Sciatic nerve (tissue), 2 donors: ENCODE data around the gene FOCAD. TPM values are rescaled to one million over a fixed set of nuclear protein-coding genes. Genes with fewer than 3 reads are reported as not detected.
"Not testable (repeated sequence)": the region's sequence is repeated elsewhere in the genome, so short reads cannot be mapped to it uniquely, and the experiment has no call there.

ENCODE experiments used
- ATAC-seq: fragments of 200-7000 bp; cut with Tn5 transposase; one replicate; pipeline ENCODE4 v1.9.1; 2020; ENCODE audit warnings: mild to moderate bottlenecking, moderate library complexity
- DNase-seq: peaks from one replicate; pipeline ENCODE4 v3.0.0-alpha.2; 2020; ENCODE audit warnings: low spot score
- intact Hi-C: fragments of 100-400 bp; cut with DNase I; formaldehyde crosslinking; loops from one replicate; pipeline ENCODE4 v1.14.2; 2022
- total RNA-seq: library from RNA; stranded (reverse); fragmentation: NEBNext Ultra II Directional; extraction: Animal tissue kit (Norgen Biotek cat#: 25700); gene quantifications from one replicate; pipeline ENCODE4 v1.2.1, GENCODE V29; 2021
- donor health status: DM: no; HTN: no; CAD: no.
- donor health status: DM: no; HTN: no; CAD: no.

Gene FOCAD
- total RNA-seq, 1 donor from 2014 or later, result 22.5 TPM

DNA sequence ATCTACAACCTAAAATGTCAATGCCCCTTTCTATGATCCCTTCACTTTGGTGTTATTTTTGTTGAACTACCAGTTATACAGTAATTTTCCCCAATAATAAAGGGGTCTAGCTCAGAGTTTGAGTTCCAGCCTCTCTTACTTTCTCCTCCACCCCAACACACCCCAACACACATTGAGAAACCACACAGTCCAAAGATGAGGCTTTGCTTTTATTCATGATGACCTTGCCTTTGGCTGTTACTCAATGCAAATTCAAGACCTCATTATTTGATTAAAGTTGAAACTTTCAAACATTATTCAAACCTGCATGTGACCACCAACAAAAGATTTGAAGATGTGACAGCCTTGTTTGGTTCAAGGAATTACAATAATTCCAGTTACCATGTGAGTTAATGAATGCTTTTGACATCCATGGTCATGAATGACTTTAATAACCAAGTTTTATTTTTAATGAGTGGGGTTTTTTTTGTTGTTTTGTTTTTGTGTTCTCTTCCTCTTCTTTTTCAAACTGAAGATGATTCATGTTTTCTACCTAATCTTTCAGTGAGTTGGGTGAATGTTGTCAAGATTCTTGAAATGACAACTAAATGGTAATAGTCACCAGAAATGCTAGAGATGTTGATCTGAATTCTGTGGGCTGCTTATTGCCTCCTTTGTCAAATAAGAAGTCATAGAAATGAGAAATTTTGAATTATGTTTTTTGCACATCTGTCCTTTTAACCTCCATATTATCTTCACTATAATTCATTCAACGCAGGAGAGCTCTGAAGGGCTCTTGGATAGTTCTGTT is 241.4 kb downstream of the FOCAD start:
- ATAC-seq (no peak), DNase-seq (no peak)
- intact Hi-C loops, result no loop called here

DNA sequence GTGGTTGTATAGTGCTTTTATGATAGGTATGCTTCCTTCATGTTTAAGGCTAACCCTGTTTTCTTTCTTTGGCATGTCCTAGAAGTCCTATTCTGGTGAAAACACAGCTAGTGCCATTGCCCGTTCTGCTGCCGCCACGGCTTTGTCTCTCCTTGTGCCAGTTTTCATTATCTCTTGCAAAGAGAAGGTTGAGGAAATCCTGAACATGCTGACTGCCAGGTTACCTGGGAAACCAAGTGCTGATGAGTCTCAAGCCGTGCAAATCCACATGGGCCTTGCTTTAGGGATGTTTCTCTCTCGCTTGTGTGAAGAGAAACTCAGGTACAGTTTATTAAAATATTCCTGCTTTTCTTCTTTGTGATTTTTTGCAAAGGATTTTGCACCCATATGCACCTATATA is 245.2 kb downstream of the FOCAD start:
- ATAC-seq (no peak), DNase-seq (no peak)
- intact Hi-C loops, result no loop called here

DNA sequence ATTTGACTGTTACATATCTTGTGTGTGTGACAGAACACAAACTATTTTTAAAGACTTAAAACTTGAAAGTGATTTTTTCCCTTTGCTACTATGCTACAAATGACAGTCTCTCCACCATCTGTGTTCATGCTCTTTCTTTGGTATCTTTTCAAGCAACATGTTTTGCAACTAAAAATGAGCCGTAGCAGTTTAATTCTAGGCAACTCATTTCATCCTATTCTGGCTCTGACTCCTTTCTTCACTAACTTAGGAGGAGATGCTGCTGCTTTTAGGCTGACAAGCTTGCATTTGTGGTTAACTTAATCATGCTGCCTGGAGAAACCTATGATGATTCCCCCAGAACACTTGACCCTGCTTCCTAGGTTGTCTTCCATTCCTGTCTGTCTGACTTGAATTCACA is 246.8 kb downstream of the FOCAD start:
- DNase-seq, result no peak
- intact Hi-C loops, result no loop called here
- no peak for ATAC-seq

DNA sequence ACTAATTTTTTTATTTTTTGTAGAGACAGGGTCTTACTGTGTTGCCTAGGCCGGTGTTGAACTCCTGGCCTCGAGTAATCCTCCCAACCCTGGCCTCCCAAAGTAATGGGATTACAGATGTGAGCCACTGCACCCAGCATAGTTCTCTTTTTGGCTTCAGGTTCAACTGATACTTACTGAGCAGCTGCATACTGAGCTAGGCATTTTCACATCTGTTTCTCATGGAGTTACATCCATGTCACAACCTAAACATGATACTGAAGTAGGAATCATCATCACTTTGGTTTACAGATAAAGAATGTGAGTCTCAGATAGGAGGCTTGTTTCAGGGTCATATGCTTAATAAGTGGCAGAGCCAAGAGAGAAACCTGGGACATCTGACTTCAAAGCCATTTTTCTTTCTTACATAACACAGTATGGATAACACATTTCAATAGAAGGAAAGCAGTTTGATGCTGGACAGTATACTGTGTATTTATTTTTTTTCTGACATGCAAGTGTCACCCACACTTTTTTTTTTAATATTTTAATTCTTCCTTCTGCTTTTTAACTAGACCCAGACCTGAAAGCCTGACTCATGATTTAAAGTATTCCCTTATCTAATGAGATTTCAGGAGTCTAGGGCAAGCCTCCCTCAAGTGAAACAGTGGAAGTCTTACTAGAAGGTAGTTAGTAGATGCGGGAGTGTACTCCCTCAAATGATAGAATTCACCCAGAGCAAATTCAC is 256.6 kb downstream of the FOCAD start:
- intact Hi-C loops, result loop anchor here (10.0 kb wide), 1 partner anchor 586 kb away; no protein-coding TSS in a partner anchor
- DNase-seq (no peak), ATAC-seq (peak; percentile 51)

DNA sequence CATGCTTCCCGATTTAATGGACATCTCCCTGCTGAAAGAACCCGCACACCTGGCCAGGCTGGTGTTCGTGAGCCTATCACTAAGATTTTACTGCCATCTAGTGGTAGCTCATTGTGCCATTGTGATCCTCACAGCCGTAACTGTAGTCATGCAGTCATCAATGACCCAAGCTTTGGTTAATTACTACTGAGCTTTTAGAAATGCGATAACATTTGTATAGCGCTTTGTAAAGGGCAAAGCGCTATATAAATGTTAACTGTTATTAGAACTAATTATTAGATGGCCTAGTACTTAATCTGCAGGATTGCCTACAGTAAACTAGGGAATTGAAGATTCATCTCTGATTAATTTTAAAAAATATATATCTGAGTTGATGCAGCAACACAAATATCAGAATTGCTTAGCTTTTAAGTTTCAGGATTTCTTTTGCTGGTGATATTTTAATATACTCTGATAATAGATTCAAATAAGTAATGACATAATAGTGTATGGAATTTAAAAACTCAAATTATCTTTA is 257.2 kb downstream of the FOCAD start:
- ATAC-seq (peak; percentile 93), DNase-seq (peak; percentile 61)
- intact Hi-C loops, result loop anchor here (10.0 kb wide), 1 partner anchor 586 kb away; no protein-coding TSS in a partner anchor

DNA sequence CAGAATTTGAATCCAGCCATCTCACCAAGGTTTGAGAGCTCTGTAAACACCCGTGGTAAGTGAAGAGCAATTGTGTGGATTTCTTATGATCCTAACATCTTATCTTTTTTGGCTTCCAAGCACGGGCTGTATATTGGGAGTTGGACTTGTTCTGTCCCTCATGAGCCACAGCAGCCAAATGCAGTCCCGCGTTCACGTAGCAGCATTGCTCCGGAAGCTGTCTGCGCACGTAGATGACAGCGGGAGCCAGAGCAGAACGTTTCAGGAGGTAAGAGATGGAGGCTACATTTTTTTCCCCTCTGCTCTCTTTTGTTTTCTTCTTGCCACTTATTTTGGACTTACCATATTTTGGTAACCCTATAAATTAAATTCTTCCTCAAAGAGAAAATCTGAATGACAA is 260.4 kb downstream of the FOCAD start:
- ATAC-seq, result no peak
- no peak for DNase-seq
- intact Hi-C loops, result loop anchor here (10.0 kb wide), 1 partner anchor 590 kb away; no protein-coding TSS in a partner anchor

DNA sequence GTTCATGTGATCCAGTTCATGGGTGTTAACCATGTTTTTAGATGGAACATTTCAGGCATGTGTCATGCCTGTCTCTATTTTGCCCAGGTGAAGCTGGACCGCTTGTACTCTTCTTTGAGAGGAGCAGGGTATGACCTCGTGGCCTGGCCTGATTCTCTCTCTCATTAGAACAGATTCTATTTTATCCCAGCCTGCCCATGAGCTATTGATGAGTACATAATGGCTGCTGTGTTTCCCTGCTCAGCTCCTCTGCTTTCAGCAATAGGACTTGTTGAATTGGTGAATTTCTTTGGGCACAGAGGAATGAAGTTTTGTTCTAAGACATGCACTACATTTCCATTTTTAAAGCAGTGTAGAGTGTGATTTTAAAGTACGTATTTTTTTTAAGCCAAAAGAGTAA is 261.2 kb downstream of the FOCAD start:
- intact Hi-C loops, result loop anchor here (10.0 kb wide), 1 partner anchor 590 kb away; no protein-coding TSS in a partner anchor
- DNase-seq (no peak), ATAC-seq (no peak)

DNA sequence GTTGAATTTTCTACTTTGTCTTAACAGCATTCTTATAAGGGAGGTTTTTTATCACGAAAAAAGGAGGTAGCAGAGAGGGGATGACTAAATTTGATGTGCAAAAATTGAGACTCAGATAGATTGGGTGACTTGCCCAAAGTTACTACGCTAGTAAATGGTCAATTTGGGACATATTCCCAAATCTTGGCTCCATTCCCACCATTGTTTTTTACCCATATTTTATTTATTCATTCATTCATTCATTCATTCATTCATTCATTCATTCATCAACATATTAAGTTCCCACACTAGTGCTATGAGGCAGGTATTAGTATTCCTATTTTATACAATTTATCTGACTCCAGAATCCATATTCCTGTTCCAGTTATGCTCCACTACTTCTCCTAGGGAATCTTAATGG is 261.8 kb downstream of the FOCAD start:
- intact Hi-C loops, result loop anchor here (10.0 kb wide), 1 partner anchor 591 kb away; no protein-coding TSS in a partner anchor
- ATAC-seq, result no peak
- no peak for DNase-seq

DNA sequence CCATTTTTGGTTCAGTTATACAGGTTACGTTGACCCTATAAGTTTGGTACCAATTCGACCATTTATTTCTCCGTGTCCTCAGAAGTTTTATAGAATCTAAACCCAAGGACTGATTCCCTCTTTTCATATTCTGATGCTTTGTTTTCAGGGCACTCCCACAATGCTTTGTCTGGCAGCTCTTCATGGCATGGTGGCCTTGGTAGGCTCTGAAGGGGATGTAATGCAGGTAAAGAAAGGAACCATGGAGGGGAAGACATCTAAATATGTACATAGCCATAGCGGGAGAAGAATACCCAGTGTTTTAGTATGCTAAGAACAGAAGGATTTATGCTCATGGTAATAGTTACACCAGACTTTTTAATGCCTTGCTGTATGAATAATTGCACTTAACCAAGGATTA is 264.6 kb downstream of the FOCAD start:
- ATAC-seq (no peak), DNase-seq (no peak)
- intact Hi-C loops, result loop anchor here (10.0 kb wide), 1 partner anchor 594 kb away; no protein-coding TSS in a partner anchor

DNA sequence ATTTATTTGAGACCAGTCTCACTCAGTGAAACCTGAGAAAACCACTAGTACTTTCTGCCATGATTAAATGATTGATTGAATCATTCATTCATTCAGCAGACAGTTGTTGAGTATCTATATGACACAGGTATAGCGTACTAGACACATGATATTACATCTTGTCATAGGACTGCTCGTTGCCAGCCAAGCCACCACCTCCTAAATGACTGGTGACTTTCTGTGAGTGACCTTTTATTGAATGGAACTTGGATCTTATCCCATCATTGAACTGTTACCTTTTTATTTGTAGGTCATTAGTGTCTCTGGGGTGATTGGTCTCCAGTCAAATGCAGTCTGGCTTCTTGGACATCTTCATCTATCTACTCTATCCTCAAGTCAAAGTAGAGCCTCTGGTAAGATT is 266.6 kb downstream of the FOCAD start:
- no peak for DNase-seq
- ATAC-seq, result no peak
- intact Hi-C loops, result no loop called here

DNA sequence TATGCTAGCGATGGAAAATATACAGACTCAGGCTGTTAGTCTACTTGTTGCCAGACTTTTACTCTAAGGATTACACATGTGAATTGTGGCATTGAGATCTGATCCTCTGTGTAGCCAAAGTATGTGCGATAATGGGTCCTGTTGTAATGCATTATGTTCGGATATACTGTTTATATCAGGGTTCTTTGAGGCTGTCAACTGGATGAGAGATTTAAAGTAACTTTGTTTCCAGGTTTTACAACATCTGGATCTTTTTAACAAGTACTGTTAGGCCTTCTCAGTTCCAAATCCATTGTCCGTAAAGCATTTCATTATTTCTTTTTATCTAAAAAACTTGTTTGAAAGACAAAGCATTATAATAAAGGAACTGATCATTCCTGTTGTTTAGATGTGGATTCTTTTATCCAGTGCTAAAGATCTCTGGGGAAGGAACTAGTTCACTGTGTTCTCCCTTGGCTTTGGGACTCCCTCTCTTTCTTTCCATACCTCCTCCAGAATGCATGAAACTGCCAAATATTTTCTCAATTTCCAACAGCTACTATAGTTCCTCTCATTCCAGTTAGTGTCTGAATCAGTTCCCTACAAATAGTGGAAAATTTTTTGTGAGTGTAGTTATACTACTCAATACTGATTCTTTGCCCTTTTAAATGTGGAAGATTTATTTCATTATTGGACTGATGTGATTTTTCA is 278.6 kb downstream of the FOCAD start:
- no peak for DNase-seq
- no peak for ATAC-seq
- intact Hi-C loops, result no loop called here

DNA sequence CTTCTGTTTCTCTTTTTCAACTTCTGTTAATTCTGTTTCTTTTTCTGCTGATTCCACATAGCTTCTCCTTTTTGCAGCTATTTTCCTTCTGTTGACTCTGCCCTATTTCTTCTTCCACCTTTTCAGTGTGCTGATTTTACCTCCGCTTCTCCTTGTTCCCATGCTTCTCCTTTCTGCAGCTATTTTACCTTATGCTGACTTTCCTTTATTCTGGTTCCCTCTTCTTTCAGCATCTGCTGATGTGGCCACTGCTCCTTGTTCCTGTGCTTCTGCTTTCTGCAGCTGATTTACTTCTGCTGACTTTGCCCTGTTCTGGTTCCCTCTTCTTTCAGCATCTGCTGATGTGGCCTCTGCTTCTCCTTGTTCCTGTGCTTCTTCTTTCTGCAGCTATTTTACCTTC is 288.6 kb downstream of the FOCAD start:
- ATAC-seq (no peak), DNase-seq (no peak)
- intact Hi-C loops, result loop anchor here (5.0 kb wide), 1 partner anchor 145 kb away; no protein-coding TSS in a partner anchor

DNA sequence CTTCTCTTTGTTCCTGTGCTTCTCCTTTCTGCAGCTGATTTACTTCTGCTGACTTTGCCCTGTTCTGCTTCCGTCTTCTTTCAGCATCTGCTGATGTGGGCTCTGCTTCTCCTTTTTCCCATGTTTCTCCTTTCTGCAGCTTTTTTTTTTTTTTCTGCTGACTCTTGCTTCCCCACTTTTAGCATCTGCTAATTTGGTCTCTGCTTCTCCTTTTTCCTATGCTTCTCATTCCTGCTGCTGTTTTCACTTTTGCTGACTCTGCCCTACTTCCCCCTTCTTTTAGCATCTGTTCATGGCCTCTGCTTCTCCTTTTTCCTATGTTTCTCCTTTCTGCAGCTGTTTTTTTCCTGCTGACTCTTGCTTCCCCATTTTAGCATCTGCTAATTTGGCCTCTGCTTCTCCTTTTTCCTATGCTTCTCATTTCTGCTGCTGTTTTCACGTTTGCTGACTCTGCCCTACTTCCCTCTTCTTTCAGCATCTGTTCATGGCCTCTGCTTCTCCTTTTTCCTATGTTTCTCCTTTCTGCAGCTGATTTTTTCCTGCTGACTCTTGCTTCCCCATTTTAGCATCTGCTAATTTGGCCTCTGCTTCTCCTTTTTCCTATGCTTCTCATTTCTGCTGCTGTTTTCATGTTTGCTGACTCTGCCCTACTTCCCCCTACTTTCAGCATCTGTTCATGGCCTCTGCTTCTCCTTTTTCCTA is 289.3 kb downstream of the FOCAD start:
- not testable (repeated sequence) for ATAC-seq, DNase-seq
- intact Hi-C loops, result loop anchor here (5.0 kb wide), 1 partner anchor 144 kb away; no protein-coding TSS in a partner anchor

DNA sequence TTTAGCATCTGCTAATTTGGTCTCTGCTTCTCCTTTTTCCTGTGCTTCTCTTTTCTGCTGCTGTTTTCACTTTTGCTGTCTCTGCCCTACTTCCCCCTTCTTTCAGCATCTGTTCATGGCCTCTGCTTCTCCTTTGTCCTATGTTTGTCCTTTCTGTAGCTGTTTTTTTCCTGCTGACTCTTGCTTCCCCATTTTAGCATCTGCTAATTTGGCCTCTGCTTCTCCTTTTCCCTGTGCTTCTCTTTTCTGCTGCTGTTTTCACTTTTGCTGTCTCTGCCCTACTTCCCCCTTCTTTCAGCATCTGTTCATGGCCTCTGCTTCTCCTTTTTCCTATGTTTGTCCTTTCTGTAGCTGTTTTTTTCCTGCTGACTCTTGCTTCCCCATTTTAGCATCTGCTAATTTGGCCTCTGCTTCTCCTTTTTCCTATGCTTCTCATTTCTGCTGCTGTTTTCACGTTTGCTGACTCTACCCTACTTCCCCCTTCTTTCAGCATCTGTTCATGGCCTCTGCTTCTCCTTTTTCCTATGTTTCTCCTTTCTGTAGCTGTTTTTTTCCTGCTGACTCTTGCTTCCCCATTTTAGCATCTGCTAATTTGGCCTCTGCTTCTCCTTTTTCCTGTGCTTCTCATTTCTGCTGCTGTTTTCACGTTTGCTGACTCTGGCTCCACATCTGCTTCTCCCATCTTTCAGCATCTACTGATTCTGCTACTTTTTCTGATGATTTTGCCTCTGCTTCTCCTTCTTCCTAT is 290.3 kb downstream of the FOCAD start:
- intact Hi-C loops, result loop anchor here (5.0 kb wide), 1 partner anchor 143 kb away; no protein-coding TSS in a partner anchor
- DNase-seq, ATAC-seq: not testable (repeated sequence)

DNA sequence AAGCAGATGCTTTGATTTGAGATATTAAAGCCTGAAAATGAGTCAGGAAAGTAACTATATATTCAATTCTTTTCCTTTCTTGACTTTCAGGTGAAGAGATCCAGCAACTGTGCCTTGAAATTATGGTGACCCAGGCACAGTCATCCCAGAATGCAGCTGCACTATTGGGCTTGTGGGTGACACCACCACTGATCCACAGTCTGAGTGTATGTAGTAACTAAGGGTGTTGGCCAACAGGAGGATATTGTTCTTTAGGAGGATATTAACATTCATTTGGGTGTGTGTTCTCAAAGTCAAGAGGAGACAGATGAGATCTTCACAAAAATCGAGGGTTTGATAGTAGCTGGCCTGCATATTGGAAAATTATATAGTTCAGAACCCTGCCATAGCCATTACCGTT is 294.2 kb downstream of the FOCAD start:
- DNase-seq (no peak), ATAC-seq (no peak)
- intact Hi-C loops, result no loop called here

DNA sequence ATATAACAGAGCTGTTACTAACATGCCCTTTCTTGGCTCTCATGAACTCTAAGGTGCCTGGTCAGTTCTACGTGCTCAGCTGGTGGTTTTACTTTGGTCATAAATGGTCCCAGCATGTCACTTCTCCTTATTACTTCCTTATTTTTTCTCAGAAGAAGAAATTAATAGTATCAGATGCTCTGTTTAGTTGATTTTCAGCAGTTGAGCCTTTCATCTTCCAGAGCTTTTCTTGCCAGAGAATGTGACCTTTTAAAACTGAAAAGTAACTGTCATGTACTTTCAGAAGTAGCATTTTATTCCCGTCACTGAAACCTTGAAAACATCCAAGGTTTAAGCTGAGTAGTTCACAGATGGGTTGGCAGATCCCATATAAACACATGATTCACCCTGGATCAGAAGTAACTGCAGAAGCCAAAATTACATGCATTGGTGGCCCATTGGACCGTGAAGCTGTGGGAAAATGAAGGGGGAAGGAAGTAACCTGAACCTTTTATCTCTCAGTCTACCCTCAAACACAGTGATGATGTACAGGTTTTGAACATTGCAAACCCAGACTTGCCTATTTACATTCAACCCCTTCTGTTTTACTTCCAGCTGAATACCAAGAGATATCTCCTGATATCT is 296.9 kb downstream of the FOCAD start:
- DNase-seq (no peak), ATAC-seq (peak; percentile 68)
- intact Hi-C loops, result no loop called here

DNA sequence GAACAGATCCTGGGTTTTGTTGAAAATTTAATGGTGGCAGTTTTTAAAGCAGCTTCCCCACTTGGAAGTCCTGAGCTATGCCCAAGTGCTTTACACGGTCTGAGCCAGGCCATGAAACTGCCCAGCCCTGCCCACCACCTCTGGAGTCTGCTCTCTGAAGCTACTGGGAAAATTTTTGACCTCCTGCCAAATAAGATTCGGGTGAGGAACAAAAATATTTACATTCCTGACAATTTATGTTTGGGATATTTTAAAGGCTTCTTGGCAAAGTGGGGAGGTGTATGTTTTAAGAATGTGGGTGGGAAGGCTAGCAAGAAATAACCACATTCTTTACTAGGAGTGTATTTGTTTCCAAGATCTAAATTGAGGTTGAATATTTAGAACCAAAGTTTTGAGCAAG is 297.4 kb downstream of the FOCAD start:
- ATAC-seq, result peak; percentile 22
- no peak for DNase-seq
- intact Hi-C loops, result no loop called here
